GM19043 (cell line): ENCODE data around the gene DHX30.

Experiments
- ATAC-seq: cut with Tn5 transposase; IDR thresholded peaks from one replicate; pipeline ENCODE4 v1.9.1; 2021; ENCODE audit warnings: low read depth; ENCODE audit not compliant: unreplicated experiment

The DHX30 gene

DNA sequence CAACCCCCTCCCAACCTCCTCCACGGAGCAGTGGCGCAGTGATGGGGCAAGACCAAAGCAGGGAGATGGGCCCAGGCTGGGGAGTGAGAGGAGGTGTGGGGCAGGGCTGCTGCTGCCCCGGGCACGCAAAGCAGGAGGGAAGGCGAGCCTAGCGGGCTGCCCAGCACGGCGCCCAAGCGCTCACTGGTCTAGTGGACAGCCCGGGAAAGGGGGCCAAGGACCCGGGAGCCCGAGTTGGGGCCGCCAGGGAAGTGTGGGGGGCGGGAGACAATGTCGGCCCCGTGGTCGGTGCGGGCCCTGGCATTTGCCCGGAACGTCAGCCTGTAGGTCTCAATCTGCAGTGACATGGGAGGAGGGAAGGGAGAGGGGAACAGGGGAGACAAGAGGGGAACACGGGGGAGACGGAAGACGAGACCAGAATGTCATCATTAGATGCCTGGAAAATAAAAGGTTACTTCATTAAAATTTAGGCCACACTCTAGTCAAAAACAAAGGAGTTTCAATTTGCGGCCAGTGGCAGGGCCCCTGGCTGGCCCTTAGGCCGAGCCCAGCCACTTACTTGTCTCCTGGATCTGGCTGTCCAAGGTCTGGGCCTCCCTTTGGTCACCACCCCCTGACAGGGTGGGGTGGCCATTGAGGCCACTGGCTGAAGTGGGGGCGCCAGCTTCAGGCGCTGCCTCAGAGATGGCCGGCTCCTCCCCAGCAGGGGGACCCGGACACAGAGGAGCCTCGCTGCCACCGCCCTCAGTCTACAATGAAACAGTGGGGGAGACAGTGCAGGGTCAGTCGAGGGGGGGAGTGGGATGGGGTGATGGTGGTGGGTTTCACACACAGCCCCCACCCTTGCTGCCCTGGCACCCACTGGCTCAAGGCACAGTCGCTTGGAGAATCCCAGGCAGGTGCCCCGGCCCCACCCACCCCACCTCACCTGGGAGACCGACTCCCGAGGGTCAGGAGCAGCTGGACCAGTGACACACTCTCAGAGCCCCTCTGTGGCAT lies 50.0 kb downstream of the DHX30 start:
- ATAC-seq = no peak

DNA sequence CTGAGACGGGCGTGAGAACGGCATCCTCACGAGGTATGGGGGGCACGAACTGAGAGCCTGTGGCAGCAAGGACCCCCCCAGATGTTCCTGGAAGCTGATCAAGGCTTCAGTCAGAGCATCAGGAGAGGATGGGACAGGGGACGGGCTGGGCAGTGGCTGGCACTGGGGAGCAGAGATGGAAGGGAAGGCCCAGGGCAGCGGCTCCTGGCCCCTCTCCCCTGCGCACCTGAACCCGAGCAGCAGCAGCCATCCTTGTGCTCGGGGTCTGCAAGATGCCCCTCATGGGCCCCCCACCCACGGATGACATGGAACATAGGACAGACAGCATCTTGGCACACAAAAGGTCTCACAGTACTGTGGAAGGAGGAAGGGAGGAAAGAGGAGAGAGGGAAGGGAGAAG lies 51.3 kb downstream of the DHX30 start:
- no peak for ATAC-seq

DNA sequence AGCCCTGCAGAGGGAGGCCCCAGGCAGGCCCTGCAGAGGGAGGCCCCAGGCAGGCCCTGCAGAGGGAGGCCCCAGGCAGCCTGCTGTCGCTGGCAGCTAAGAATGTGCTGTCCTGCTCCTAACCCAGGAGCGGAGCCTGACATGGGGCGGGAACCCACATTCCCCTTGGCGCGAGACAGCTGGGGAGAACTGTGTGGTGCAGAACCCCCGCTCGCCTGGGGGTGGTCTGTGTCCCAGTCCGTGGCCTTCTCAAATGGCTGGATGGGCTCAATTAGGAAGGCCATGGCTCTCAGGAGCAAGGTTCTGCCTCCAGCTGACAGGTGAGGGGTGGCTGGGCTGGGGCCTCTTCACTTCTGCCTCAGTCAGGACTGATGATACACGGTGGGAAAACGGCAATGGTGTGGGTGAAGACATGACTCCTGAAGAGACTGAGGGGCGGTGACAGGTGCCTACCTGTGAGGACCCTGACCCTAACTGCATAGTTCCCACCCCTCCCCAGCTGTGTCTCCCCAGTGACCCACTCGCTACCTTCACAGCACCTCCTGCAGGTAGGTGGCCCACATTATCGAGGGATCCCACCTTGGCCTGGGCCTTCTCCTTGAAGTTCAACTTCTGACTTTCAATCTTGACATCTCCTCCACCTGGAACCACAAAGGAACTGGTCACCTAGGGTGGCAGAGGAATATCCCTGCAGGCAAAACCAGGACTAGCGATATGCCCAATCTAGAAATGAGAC lies 52.0 kb downstream of the DHX30 start:
- ATAC-seq = no peak

DNA sequence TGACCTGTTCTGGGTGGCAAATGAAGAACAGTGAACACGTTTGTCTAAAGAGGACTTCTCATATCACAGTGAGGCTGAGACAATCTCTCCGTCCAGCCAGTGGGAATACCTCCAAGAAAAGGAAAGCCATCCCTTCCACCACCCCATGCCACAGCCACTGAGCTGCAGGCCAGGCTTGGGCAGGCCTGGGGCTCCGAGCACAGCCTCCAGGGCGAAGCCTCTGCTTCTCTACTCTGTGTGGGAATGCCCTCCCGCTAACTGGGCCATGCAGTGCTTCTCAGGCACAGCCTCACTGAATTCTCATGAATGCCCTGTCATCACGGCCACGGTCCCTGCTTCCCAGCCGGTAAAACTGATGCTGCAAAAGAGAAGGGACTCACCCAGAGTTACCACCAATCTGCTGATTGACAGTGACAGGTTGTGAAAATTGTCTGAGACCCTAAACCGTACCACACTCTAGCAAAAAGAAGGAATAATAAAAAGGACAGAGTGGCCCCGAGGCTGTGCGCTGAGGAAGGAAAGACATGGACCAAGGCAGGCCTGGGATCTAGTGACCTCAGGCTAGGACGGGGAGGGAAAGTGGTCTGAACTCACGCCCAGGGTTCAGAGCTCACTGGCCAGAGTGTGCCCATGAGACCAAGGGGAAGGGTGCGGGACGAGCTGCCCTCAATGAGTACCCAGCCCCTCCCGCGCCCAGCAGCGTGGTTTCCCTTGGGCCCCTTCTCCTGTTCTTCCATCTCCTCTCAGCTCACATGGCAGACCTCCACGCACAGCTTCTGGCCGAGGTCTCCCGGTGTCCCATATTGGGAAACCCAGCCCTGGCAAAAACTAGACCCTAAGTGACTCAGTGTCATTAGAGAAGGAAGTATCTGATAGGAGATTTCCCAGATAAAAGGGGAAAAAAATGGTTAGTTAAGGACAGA lies 52.8 kb downstream of the DHX30 start:
- ATAC-seq = no peak

DNA sequence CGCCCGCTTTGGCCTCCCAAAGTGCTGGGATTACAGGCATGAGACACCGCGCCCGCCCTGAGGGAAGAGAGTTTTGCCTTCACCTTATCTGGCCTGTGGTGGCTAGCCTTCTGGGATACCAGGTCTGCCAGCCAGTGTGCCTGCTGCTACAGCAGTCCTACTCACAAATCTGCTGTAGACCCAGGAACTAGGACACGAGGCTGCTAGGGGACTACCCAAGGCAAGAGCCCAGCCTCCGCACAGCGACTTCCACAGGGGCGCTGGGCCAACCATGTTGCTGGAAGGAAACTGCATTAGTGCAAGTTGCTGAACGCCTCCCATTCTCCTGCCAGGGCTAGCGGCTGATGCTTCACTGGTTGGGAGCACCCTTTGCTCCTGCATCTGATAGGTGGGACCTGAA lies 53.7 kb downstream of the DHX30 start:
- no peak for ATAC-seq

DNA sequence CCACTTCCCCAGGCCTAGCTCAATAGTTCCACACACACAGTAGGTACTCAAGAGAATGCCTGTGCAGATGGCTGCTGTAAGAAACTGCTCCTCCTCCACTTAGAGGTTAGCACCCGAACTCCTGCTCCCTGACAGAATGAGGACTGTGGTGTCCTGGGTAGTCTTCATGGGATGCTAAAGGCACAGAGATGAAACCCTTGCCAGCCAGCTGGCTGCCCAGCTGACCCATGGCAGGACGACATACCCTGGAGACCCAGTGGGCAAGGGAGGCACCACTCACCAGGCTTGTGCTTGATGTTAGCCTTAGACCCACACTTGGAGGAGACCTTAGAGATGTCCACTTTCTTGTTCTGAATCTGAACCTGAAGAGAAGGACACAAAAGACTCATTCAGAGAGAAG lies 54.2 kb downstream of the DHX30 start:
- ATAC-seq = no peak

DNA sequence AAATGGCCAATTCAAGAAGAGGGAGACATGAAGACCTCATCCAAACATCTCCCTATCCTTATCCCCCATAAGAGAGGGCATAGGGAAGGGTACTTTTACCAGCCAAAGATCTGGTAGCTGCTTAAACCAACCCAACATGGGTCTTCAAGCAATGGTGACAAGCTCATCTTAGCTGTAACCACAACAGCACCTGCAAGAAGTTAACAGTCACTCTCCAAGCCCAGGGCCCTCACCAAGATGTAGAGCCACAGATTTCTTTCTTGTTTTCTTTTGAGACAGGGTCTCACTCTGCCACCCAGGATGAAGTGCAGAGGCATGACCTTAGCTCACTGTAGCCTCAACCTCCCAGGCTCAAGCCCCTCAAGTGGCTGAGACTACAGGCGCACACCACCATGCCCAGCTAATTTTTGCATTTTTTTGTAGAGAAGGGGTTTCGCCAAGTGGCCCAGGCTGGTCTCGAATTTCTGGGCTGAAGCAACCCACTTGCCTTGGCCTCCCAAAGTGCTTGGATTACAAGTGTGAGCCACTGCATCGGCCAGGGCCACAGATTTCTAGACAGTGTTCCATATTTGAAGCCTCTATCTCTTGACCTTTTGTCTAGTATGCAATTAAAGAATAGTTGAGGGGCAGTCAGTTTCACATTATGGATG lies 57.1 kb downstream of the DHX30 start:
- ATAC-seq = no peak

DNA sequence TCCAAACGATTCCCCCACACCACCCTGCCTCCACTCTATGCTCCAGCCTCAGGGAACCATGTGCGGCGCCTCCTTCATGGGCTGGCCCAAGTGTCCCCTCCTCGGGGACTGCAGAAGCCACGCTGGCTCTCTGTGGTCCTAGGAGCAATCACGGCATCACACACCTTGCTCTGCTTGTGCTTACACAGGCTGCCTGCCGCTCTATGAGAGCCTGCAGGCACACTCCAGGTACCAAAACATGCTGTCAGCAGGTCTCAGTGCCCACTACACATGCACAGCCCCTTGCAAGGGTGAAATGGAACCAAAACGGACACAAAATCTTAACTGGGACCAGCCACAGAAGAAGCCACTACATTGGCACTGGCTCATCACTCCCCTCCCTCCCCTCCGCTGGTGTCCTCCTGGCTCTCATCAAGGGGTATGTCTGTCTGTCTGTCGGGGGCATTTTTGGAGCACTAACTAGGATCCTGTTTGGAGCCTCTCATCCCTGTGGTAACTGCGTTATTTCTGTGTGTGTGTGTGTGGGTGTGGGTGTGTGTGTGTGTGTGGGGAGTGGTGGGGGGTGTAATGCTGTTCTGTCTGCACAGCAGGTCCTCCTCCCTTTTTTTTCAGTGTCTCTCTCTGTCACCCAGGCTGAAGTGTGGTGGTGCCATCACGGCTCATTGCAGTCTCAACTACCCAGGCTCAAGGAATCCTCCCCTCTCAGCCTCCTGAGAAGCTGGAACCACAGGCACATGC lies 60.6 kb downstream of the DHX30 start:
- ATAC-seq = no peak

DNA sequence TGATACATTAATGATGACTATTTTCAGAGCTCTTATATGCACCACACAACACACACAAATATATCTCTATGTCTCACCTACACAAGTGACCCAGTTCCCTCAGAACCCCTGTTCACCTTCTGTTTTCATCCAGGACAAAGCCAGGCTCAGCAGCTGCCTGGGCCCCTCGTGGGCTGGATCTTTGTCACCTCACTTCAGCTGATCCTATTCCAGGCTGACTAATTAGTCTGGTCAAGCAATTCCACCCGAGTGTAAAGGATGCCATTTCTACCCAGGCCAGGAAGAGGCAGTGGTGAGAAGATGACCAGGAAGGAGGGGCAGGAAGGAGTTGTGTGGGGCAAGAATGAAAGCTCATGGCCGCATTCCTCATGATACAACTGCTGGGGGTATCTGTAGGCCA lies 62.3 kb downstream of the DHX30 start:
- ATAC-seq = no peak

DNA sequence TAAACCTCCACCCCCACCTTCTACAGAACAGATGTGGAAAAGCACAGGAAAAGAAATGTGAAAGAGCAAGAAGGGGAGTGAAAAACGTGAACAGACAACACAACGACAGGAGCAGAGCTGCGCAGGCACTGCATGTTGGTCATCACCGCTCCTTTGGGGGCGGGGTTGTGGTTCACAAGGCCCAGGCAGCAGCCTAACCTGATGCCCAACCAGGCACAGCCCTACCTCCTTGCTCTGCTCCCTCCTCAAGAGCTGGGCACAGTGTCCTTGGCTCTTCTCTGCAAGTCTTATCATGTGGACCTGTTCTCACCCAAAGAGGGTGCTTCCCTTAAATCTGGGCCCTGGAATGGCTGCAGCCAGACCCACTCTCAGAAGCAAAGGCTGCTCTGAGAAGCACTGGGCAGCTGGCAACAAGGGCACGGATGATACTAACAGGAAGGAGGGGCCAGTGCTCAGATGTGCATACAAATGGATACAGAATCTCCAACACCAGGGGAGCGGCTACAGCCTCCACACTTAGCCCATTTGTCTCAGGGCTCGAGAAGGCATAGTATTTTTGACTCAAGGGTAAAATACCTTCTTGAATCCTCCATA lies 64.6 kb downstream of the DHX30 start:
- no peak for ATAC-seq

DNA sequence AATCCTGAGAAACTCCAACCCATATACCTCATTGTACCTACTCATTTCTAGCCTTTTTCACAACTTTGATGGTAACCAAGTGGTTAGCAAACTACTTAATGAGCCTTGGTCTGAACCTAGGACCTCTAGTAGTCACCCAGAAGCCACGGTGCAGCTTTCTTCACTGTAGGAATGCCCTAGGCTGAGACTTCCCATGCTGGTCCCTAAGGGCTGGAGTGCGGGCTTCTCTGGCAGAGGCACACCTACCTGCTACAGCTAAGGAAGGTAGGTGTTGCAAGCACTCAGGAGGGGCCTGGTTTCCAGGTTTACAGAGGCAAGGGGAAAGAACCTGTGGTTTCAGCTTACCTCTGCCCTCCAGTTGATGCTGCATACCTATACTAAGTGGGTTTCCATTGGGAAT lies 65.4 kb downstream of the DHX30 start:
- no peak for ATAC-seq

DNA sequence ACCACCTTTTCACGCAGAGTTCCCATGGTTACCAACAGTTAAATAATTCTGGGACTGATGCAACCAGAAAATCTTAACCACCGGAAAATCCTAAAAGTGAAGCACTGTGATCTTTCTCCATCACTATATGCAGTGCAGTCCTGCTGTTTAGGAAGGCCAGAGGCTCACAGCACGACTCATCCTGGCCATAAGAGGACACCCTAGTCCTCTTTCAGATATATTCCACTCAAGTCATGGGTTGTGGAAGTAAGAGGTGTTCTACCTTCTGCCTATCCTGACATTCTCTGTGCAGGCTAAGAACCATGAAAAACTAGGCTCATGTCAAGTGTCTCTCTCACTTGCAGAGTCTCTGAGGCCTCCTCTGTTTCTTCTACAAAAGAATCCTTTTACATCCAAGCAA lies 67.2 kb downstream of the DHX30 start:
- ATAC-seq = no peak

DNA sequence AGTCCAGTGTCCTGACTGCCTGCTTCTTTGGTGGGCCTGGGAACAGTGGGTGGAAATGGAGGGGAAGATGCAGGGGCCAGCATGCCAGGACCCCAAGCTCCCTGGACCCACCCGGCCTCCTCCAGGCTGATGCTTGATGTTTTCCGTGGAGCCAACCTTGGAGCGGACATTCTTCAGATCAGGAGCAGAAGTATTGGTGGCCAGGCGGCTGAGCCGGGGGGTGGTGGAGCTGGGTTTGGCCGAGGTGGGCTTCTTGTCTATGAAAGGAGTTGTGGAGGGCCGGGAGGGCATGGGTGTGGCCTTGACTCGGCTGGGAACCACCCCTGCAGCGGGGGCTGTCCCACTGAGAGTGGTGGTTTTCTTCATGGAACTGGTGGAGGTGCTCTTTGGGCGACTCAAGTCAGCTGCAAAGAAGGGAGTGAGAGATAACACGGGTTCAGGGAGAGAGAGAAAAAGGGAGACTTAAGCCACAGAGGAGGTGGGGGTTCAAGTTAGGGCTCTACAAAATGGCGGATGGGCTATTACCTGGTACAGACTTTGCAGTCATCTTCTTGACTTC lies 67.8 kb downstream of the DHX30 start:
- no peak for ATAC-seq

DNA sequence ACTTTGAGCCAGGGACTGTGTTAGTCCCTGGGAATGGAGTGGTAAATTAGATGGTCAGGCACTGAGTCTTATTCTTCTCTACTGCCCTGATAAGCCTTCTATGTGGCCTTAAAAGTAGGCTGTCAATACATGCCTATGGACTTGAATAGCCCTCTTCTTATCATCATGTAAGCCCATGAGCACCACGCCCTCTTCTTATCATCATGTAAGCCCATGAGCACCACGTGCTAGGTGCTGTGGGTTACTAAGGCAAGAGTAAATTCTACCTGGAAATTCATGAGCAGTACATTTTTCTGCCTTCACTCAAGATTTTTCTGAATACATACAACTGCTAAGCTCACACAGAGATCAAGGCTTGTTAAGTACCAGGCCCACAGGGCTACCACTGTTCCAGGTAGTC lies 68.5 kb downstream of the DHX30 start:
- no peak for ATAC-seq

DNA sequence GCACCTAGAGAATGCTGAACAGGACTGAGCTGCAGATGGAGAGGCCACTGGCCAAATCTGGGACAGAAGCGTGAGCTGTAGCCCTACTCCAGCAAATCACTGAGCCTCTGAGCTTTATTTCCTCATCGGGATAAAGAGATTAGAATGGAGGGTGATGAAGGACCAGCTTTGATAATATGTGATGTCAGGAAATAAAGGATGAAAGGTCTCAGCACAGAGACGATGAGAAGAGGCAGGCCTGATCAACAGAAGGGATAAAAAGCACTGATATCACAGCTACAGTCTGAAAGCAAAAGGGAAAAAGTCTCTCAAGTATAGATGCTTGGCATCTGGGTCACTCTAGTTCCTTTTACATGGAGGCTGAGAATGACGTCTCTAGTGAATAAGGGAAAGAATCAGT lies 70.0 kb downstream of the DHX30 start:
- ATAC-seq = no peak

DNA sequence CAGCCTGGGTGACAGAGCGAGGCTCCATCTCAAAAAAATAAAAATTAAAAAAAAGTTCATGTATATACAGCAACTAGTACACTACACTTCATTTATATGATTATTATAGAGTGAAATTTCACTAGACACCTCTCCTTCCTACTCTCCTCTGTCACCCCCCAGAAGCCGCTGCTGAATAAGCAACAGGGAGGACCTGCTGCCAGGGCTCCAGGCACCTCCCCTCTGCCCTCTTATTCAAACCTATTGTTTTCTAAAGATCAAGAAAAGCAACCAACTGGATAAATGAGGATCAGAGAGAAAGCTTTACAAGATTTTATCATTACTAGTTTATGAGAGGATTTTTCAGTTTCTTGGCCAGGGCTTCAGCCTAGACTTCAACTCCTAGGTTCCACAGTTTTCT lies 71.5 kb downstream of the DHX30 start:
- no peak for ATAC-seq

DNA sequence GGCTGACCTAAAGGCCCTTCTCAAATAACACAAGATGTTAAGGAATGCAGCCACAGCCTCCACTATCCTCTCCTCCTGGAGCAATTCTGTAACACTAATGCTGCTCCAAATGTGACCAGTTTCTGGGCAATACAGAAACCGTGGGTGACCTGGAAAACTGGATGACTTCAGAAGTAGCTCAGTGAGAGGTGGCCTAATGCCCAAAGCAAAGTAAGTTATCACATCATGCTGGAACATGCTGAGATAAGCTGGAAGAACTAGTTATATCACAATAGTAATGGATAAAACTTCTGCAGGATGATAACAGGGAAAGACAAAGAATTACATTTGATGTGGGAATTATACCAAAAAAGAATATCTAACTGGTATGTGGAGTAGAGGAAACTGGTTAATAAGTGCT lies 72.0 kb downstream of the DHX30 start:
- ATAC-seq = no peak

DNA sequence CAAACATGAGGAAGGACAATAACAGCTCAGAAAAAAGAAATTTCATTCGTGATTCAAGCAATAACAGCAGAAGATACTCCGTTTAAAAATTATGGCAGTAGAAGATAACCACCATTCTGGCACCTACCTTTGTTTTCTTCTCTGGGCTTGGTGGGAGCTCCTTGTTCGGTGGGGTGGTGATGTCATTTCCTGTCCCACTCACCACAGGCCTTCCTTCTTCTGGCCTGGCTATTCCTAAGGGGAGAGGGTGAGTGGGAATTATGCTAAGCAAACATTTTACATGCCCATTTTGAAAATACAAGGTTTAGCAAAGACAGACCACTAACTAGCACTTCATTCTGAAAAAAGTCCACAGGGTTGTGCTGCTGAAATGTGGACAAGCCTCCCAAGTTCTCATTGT lies 74.4 kb downstream of the DHX30 start:
- ATAC-seq = no peak

DNA sequence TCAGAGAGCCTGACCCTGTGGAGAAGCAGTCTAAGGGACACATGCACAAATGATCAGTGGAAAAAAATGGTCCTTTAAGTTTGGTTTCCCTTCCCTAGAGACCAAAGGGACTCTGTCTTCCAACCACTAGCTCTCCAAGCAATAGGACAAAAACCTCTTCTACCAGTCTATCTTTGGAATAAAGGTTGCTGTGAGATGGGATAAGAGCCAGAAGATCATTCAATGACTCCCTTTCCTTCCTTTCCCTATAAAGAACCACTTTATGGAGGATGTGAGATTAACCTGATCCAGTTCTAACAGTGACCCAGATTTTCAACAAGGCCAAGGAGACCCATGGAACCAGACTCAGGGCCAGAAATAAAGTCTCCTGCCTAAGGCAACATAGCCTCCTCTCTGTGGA lies 74.8 kb downstream of the DHX30 start:
- ATAC-seq = no peak
